Measurements from ENCODE around the gene FBXW11.

GRCh38 chr5:171838066-171838465 lies 168.4 kb downstream of the FBXW11 start:
- TF ChIP-seq, protein P1, sequence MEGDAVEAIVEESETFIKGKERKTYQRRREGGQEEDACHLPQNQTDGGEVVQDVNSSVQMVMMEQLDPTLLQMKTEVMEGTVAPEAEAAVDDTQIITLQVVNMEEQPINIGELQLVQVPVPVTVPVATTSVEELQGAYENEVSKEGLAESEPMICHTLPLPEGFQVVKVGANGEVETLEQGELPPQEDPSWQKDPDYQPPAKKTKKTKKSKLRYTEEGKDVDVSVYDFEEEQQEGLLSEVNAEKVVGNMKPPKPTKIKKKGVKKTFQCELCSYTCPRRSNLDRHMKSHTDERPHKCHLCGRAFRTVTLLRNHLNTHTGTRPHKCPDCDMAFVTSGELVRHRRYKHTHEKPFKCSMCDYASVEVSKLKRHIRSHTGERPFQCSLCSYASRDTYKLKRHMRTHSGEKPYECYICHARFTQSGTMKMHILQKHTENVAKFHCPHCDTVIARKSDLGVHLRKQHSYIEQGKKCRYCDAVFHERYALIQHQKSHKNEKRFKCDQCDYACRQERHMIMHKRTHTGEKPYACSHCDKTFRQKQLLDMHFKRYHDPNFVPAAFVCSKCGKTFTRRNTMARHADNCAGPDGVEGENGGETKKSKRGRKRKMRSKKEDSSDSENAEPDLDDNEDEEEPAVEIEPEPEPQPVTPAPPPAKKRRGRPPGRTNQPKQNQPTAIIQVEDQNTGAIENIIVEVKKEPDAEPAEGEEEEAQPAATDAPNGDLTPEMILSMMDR (conservative IDR thresholded peaks at IDR 0.05; ENCODE audit: low read depth, low read length), result no peak
- TF ChIP-seq EZH2 (IDR thresholded peaks at IDR 0.05; ENCODE audit: borderline replicate concordance, low read depth, low read length, poor library complexity, severe bottlenecking), result no peak
